Nucleus accumbens (tissue), 56 donors: ENCODE measurements around the gene ZNF444.
"Not testable (repeated sequence)": the region's sequence is repeated elsewhere in the genome, so short reads cannot be mapped to it uniquely, and the experiment has no call there.

ENCODE experiments used
- DNase-seq, 56 donors: peaks; one replicate each; lab custom pipeline; 2025; lab: John Stamatoyannopoulos, UW

The ZNF444 gene

GRCh38 chr19:56170261-56170660, 29.2 kb downstream of the ZNF444 start:
- DNase-seq: no peak

GRCh38 chr19:56174086-56174485, 33.0 kb downstream of the ZNF444 start:
- no peak for DNase-seq

- peak in 2 of 56 donors; percentile 4 to 5 for DNase-seq
Measured at GRCh38 chr19:56174550-56174949, 33.5 kb downstream of the ZNF444 start.

- not testable (repeated sequence) for DNase-seq
Measured at GRCh38 chr19:56175861-56176307, 34.8 kb downstream of the ZNF444 start, which contains the start of gene GALP. Gene GALP, plus strand, starts transcription at chr19:56176008. Its CDS starts 1,101 bp downstream, at chr19:56177109.

- not testable (repeated sequence) for DNase-seq
Measured at GRCh38 chr19:56176310-56176709, 35.2 kb downstream of the ZNF444 start.

- DNase-seq: no peak
Measured at GRCh38 chr19:56176881-56177280, 35.8 kb downstream of the ZNF444 start.

GRCh38 chr19:56177564-56178243, 36.6 kb downstream of the ZNF444 start:
- DNase-seq: no peak

GRCh38 chr19:56189785-56190184, 48.7 kb downstream of the ZNF444 start:
- no peak for DNase-seq

GRCh38 chr19:56191115-56191514, 50.0 kb downstream of the ZNF444 start:
- DNase-seq: no peak

- DNase-seq: no peak
Measured at GRCh38 chr19:56191711-56192110, 50.6 kb downstream of the ZNF444 start.

- no peak for DNase-seq
Measured at GRCh38 chr19:56193981-56194640, 53.0 kb downstream of the ZNF444 start.

- DNase-seq: not testable (repeated sequence)
Measured at GRCh38 chr19:56197646-56198045, 56.6 kb downstream of the ZNF444 start, which contains the start of gene ZSCAN5B. Gene ZSCAN5B, minus strand, starts transcription at chr19:56197783. Its CDS starts 4,731 bp downstream, at chr19:56193052.

- DNase-seq: no peak
Measured at GRCh38 chr19:56199687-56200086, 58.6 kb downstream of the ZNF444 start.

GRCh38 chr19:56201973-56202372, 60.9 kb downstream of the ZNF444 start, which contains the start of gene ZSCAN5C:
Gene ZSCAN5C, plus strand, starts transcription at chr19:56202273. Its CDS starts 3,641 bp downstream, at chr19:56205914.
- DNase-seq: no peak

- not testable (repeated sequence) for DNase-seq
Measured at GRCh38 chr19:56207581-56207980, 66.5 kb downstream of the ZNF444 start.

GRCh38 chr19:56209091-56209490, 68.0 kb downstream of the ZNF444 start:
- no peak for DNase-seq

- DNase-seq: not testable (repeated sequence)
Measured at GRCh38 chr19:56210036-56210435, 68.9 kb downstream of the ZNF444 start.
